WTC11 (cell line): ENCODE data around the gene TCF3. TPM values are rescaled to one million over a fixed set of nuclear protein-coding genes. Genes with fewer than 3 reads are reported as not detected.

Experiments used
- ATAC-seq: fragments of 200-7000 bp; cut with Tn5 transposase; 2 replicates; pipeline ENCODE4 v1.10.0; 2021; ENCODE audit warnings: mild to moderate bottlenecking, moderate library complexity
- CTCF ChIA-PET: fragments of 300-600 bp; sonication (Branson Sonifier 250); formaldehyde crosslinking; loops from one replicate; lab custom pipeline; 2021; ENCODE audit warnings: antibody characterized with exemption; lab: Charles Lee
- POLR2A ChIA-PET: fragments of 350-600 bp; sonication (Branson Sonifier 250); formaldehyde crosslinking; loops from one replicate; lab custom pipeline; 2021; ENCODE audit warnings: antibody characterized with exemption; lab: Charles Lee
- DNase-seq: peaks from one replicate; pipeline ENCODE4 v3.0.0; 2021; ENCODE audit warnings: low spot score
- H3K27ac Mint-ChIP-seq: 2 replicates; pipeline ENCODE4 v1.8.0; 2021; ENCODE audit warnings: mixed read lengths
- H3K27me3 Mint-ChIP-seq: 2 replicates; pipeline ENCODE4 v1.8.0; 2021; ENCODE audit warnings: low read depth, mild to moderate bottlenecking, moderate library complexity, mixed read lengths
- H3K36me3 Mint-ChIP-seq: 2 replicates; pipeline ENCODE4 v1.8.0; 2021; ENCODE audit warnings: mixed read lengths
- H3K4me1 Mint-ChIP-seq: 2 replicates; pipeline ENCODE4 v1.8.0; 2022; ENCODE audit warnings: mixed read lengths
- H3K4me3 Mint-ChIP-seq: 2 replicates; pipeline ENCODE4 v1.8.0; 2021; ENCODE audit warnings: mild to moderate bottlenecking, moderate library complexity, mixed read lengths
- H3K9me3 Mint-ChIP-seq: 2 replicates; pipeline ENCODE4 v1.8.0; 2021; ENCODE audit warnings: mixed read lengths
- ATF1 ChIP-seq: sonication (generic); formaldehyde crosslinking; IDR thresholded peaks from 2 replicates; pipeline ENCODE4 v1.8.1; 2023; ENCODE audit warnings: mild to moderate bottlenecking, moderate library complexity, missing genetic modification reagents
- CBFB ChIP-seq: sonication (generic); formaldehyde crosslinking; IDR thresholded peaks from 2 replicates; pipeline ENCODE4 v1.8.1; 2022; ENCODE audit warnings: mild to moderate bottlenecking, low read depth, missing genetic modification reagents
- ESRRA ChIP-seq: sonication (generic); formaldehyde crosslinking; IDR thresholded peaks from 2 replicates; pipeline ENCODE4 v1.8.1; 2022; ENCODE audit warnings: mild to moderate bottlenecking, missing genetic modification reagents, borderline replicate concordance
- FOXK1 ChIP-seq: sonication (generic); formaldehyde crosslinking; IDR thresholded peaks from 2 replicates; pipeline ENCODE4 v1.8.0; 2022; ENCODE audit warnings: mild to moderate bottlenecking, moderate library complexity, missing genetic modification reagents
- IRF2 ChIP-seq: sonication (generic); formaldehyde crosslinking; IDR thresholded peaks from 2 replicates; pipeline ENCODE4 v1.8.0; 2022; ENCODE audit warnings: low read depth, missing genetic modification reagents, borderline replicate concordance
- KAT7 ChIP-seq: sonication (generic); formaldehyde crosslinking; IDR thresholded peaks from 2 replicates; pipeline ENCODE4 v1.8.1; 2023; ENCODE audit warnings: missing genetic modification reagents, mild to moderate bottlenecking, borderline replicate concordance
- MXD4 ChIP-seq: fragments of 250-450 bp; sonication (Bioruptor Pico); IDR thresholded peaks from 2 replicates; pipeline ENCODE4 v1.8.0; 2021; ENCODE audit warnings: mild to moderate bottlenecking, moderate library complexity, borderline replicate concordance
- NFE2L1 ChIP-seq: sonication (generic); formaldehyde crosslinking; IDR thresholded peaks from 2 replicates; pipeline ENCODE4 v1.8.1; 2023; ENCODE audit warnings: missing genetic modification reagents
- NR3C1 ChIP-seq: sonication (generic); formaldehyde crosslinking; conservative IDR thresholded peaks from 2 replicates; pipeline ENCODE4 v1.8.1; 2023; ENCODE audit warnings: low read depth, mild to moderate bottlenecking, missing genetic modification reagents
- PRRX2 ChIP-seq: fragments of 250-450 bp; sonication (Bioruptor Pico); IDR thresholded peaks from 2 replicates; pipeline ENCODE4 v1.8.0; 2021; ENCODE audit warnings: mild to moderate bottlenecking
- SOX15 ChIP-seq: fragments of 250-450 bp; sonication (Bioruptor Pico); IDR thresholded peaks from 2 replicates; pipeline ENCODE4 v1.9.0; 2021; ENCODE audit warnings: mild to moderate bottlenecking
- SP1 ChIP-seq: sonication (generic); formaldehyde crosslinking; conservative IDR thresholded peaks from 2 replicates; pipeline ENCODE4 v1.8.1; 2022; ENCODE audit warnings: missing genetic modification reagents
- ZNF219 ChIP-seq: sonication (generic); formaldehyde crosslinking; IDR thresholded peaks from 2 replicates; pipeline ENCODE4 v1.8.0; 2023; ENCODE audit warnings: missing genetic modification reagents, mild to moderate bottlenecking, borderline replicate concordance
- ZNF232 ChIP-seq: sonication (generic); formaldehyde crosslinking; IDR thresholded peaks from 2 replicates; pipeline ENCODE4 v1.8.0; 2022; ENCODE audit warnings: mild to moderate bottlenecking, missing genetic modification reagents
- ZNF423 ChIP-seq: fragments of 250-450 bp; sonication (Bioruptor Pico); IDR thresholded peaks from 2 replicates; pipeline ENCODE4 v2.1.2; 2022; ENCODE audit warnings: mild to moderate bottlenecking, moderate library complexity
- total RNA-seq: library from RNA; stranded (reverse); gene quantifications from 3 replicates; pipeline ENCODE4 v1.2.3, GENCODE V29; 2021
- TF ChIP-seq, protein P1 (sequence below): fragments of 250-450 bp; sonication (Bioruptor Pico); IDR thresholded peaks from 2 replicates; pipeline ENCODE4 v1.9.0; 2021; ENCODE audit warnings: mild to moderate bottlenecking, borderline replicate concordance
- TF ChIP-seq, protein P2 (sequence below): sonication (generic); formaldehyde crosslinking; IDR thresholded peaks from 2 replicates; pipeline ENCODE4 v1.8.1; 2022; ENCODE audit warnings: low read depth, mild to moderate bottlenecking, moderate library complexity, missing genetic modification reagents, borderline replicate concordance
- TF ChIP-seq, protein P3 (sequence below): fragments of 200-600 bp; IDR thresholded peaks from 2 replicates; pipeline ENCODE4 v1.8.0; 2022; ENCODE audit warnings: antibody characterized with exemption
- TF ChIP-seq, protein P4 (sequence below): fragments of 250-450 bp; sonication (Bioruptor Pico); IDR thresholded peaks from 2 replicates; pipeline ENCODE4 v1.8.0; 2021; ENCODE audit warnings: mild to moderate bottlenecking
- TF ChIP-seq, protein P5 (sequence below): sonication (generic); formaldehyde crosslinking; IDR thresholded peaks from 2 replicates; pipeline ENCODE4 v1.8.1; 2022; ENCODE audit warnings: missing genetic modification reagents, borderline replicate concordance
- TF ChIP-seq, protein P6 (sequence below): sonication (generic); formaldehyde crosslinking; IDR thresholded peaks from 2 replicates; pipeline ENCODE4 v1.8.0; 2023; ENCODE audit warnings: missing genetic modification reagents

The TCF3 gene
- total RNA-seq, 1 experiment from 2014 or later = 324 TPM

DNA sequence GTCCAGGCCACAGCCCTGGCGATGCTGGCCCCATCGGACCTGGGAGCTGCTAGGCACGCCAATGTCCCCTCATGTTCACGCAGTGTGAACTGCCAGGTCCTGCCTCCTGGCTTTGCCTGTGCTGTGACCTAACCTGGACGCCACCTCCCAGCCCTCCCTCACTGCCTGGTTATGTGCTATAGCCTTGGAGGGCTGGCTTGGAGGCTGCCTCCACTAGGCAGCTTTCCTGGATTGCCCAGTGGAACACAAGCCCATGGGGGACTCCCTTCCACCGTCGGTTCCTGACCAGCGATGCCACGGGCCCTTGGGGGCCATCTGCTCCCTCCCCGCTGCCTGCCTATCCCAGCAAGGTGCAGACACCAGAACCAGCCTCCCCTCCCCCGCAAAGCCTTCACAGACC, 31.9 kb downstream of the TCF3 start (continued):
- TF ChIP-seq, protein P1, sequence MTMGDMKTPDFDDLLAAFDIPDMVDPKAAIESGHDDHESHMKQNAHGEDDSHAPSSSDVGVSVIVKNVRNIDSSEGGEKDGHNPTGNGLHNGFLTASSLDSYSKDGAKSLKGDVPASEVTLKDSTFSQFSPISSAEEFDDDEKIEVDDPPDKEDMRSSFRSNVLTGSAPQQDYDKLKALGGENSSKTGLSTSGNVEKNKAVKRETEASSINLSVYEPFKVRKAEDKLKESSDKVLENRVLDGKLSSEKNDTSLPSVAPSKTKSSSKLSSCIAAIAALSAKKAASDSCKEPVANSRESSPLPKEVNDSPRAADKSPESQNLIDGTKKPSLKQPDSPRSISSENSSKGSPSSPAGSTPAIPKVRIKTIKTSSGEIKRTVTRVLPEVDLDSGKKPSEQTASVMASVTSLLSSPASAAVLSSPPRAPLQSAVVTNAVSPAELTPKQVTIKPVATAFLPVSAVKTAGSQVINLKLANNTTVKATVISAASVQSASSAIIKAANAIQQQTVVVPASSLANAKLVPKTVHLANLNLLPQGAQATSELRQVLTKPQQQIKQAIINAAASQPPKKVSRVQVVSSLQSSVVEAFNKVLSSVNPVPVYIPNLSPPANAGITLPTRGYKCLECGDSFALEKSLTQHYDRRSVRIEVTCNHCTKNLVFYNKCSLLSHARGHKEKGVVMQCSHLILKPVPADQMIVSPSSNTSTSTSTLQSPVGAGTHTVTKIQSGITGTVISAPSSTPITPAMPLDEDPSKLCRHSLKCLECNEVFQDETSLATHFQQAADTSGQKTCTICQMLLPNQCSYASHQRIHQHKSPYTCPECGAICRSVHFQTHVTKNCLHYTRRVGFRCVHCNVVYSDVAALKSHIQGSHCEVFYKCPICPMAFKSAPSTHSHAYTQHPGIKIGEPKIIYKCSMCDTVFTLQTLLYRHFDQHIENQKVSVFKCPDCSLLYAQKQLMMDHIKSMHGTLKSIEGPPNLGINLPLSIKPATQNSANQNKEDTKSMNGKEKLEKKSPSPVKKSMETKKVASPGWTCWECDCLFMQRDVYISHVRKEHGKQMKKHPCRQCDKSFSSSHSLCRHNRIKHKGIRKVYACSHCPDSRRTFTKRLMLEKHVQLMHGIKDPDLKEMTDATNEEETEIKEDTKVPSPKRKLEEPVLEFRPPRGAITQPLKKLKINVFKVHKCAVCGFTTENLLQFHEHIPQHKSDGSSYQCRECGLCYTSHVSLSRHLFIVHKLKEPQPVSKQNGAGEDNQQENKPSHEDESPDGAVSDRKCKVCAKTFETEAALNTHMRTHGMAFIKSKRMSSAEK = no peak
- TF ChIP-seq ZNF423 (CRISPR knock-in tag) = no peak
- TF ChIP-seq ESRRA (CRISPR knock-in tag) = no peak
- no peak for TF ChIP-seq ATF1 (CRISPR knock-in tag)
- no peak for TF ChIP-seq MXD4 (CRISPR knock-in tag)
- TF ChIP-seq ZNF232 (CRISPR knock-in tag) = no peak

DNA sequence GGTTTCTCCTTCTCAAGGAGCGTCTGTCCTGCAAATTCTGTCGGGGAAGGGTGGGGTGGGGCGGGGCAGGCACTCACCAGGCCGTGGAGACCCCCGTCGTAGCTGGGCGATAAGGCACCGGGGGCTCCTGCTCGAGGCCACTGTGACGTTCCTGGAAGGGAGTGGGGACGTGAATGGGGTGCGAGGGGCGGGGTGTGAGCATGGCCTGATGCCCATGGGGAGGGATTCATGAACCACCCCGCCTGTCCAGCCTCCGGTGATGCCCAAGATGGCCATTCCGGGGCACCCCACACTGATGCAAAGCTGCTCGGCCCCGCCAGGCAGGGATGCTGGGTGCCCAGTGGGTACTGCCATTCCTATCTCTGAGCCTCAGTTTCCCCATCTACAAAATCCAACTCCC, 32.7 kb downstream of the TCF3 start:
- Mint-ChIP-seq H3K4me1 (peaks cover 5% of the 10 kb centered on the region), H3K4me3 (no peak overlapping the region), H3K27ac (no peak overlapping the region), H3K9me3 (no peaks in the 10 kb centered on the region), H3K27me3 (no peaks in the 10 kb centered on the region), H3K36me3 (peaks cover 46% of the 10 kb centered on the region)
- TF ChIP-seq NFE2L1 (CRISPR knock-in tag) = no peak
- TF ChIP-seq SOX15 (CRISPR knock-in tag) = no peak
- TF ChIP-seq, protein P2, sequence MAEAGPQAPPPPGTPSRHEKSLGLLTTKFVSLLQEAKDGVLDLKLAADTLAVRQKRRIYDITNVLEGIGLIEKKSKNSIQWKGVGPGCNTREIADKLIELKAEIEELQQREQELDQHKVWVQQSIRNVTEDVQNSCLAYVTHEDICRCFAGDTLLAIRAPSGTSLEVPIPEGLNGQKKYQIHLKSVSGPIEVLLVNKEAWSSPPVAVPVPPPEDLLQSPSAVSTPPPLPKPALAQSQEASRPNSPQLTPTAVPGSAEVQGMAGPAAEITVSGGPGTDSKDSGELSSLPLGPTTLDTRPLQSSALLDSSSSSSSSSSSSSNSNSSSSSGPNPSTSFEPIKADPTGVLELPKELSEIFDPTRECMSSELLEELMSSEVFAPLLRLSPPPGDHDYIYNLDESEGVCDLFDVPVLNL (CRISPR knock-in tag) = no peak
- no peak for TF ChIP-seq ZNF423 (CRISPR knock-in tag)
- TF ChIP-seq, protein P3, sequence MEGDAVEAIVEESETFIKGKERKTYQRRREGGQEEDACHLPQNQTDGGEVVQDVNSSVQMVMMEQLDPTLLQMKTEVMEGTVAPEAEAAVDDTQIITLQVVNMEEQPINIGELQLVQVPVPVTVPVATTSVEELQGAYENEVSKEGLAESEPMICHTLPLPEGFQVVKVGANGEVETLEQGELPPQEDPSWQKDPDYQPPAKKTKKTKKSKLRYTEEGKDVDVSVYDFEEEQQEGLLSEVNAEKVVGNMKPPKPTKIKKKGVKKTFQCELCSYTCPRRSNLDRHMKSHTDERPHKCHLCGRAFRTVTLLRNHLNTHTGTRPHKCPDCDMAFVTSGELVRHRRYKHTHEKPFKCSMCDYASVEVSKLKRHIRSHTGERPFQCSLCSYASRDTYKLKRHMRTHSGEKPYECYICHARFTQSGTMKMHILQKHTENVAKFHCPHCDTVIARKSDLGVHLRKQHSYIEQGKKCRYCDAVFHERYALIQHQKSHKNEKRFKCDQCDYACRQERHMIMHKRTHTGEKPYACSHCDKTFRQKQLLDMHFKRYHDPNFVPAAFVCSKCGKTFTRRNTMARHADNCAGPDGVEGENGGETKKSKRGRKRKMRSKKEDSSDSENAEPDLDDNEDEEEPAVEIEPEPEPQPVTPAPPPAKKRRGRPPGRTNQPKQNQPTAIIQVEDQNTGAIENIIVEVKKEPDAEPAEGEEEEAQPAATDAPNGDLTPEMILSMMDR = no peak
- POLR2A ChIA-PET = no interaction called here
- CTCF ChIA-PET = interaction anchor here (1.2 kb wide), 1 partner anchor 74 kb away, joined by 5 read pairs; no protein-coding TSS in a partner anchor
- no peak for DNase-seq
- no peak for ATAC-seq

DNA sequence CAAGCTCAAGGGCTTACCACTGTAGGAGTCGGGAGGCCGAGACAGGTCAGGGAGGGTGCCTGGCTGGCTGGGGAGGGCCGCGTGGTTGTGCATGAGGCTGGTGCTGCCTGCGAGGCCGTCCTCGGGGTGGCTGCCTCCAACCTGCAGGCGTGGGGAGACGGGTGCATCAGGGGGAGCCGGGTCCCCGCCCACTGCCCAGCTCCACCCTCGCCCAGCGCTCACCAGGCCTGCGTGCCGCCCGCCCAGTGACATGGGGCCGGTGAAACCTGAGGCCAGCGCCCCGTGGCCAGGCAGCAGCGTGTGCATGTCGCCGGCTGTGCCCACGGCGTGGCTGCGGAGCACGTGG, 33.3 kb downstream of the TCF3 start:
- peaks cover 5% of the 10 kb centered on the region for H3K4me1 Mint-ChIP-seq
- no peak overlapping the region for H3K27ac Mint-ChIP-seq
- ChIA-PET CTCF (interaction anchor here (1.2 kb wide), 1 partner anchor 73 kb away, joined by 5 read pairs; no protein-coding TSS in a partner anchor), POLR2A (no interaction called here)
- H3K9me3 Mint-ChIP-seq = no peaks in the 10 kb centered on the region
- peaks cover 47% of the 10 kb centered on the region for H3K36me3 Mint-ChIP-seq
- no peaks in the 10 kb centered on the region for H3K27me3 Mint-ChIP-seq
- DNase-seq (no peak), ATAC-seq (no peak)
- no peak overlapping the region for H3K4me3 Mint-ChIP-seq
- TF ChIP-seq ZNF219 (CRISPR knock-in tag) (no peak), SP1 (CRISPR knock-in tag) (no peak), PRRX2 (no peak), FOXK1 (CRISPR knock-in tag) (no peak), ATF1 (CRISPR knock-in tag) (no peak), KAT7 (CRISPR knock-in tag) (no peak), IRF2 (CRISPR knock-in tag) (no peak), CBFB (CRISPR knock-in tag) (no peak), NR3C1 (CRISPR knock-in tag) (no peak)
- TF ChIP-seq, protein P4, sequence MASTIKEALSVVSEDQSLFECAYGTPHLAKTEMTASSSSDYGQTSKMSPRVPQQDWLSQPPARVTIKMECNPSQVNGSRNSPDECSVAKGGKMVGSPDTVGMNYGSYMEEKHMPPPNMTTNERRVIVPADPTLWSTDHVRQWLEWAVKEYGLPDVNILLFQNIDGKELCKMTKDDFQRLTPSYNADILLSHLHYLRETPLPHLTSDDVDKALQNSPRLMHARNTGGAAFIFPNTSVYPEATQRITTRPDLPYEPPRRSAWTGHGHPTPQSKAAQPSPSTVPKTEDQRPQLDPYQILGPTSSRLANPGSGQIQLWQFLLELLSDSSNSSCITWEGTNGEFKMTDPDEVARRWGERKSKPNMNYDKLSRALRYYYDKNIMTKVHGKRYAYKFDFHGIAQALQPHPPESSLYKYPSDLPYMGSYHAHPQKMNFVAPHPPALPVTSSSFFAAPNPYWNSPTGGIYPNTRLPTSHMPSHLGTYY = no peak
- TF ChIP-seq, protein P5, sequence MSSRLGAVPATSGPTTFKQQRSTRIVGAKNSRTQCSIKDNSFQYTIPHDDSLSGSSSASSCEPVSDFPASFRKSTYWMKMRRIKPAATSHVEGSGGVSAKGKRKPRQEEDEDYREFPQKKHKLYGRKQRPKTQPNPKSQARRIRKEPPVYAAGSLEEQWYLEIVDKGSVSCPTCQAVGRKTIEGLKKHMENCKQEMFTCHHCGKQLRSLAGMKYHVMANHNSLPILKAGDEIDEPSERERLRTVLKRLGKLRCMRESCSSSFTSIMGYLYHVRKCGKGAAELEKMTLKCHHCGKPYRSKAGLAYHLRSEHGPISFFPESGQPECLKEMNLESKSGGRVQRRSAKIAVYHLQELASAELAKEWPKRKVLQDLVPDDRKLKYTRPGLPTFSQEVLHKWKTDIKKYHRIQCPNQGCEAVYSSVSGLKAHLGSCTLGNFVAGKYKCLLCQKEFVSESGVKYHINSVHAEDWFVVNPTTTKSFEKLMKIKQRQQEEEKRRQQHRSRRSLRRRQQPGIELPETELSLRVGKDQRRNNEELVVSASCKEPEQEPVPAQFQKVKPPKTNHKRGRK (CRISPR knock-in tag) = no peak
- TF ChIP-seq, protein P6, sequence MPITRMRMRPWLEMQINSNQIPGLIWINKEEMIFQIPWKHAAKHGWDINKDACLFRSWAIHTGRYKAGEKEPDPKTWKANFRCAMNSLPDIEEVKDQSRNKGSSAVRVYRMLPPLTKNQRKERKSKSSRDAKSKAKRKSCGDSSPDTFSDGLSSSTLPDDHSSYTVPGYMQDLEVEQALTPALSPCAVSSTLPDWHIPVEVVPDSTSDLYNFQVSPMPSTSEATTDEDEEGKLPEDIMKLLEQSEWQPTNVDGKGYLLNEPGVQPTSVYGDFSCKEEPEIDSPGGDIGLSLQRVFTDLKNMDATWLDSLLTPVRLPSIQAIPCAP (CRISPR knock-in tag) = no peak
